Liver (tissue), 9 donors: ENCODE results near the gene ALG8. TPM values are rescaled to one million over a fixed set of nuclear protein-coding genes. Genes with fewer than 3 reads are reported as not detected.

Source experiments
- DNase-seq: peaks from one replicate; pipeline ENCODE4 v3.0.0-alpha.2; 2017; ENCODE audit warnings: low spot score
- H3K27ac ChIP-seq, 2 donors: one replicate each; pipeline ENCODE4 v1.7.0; 2013; ENCODE audit warnings: inconsistent platforms in 2 of 2, low read length in 2 of 2, control low read depth in 1 of 2, low read depth in 1 of 2, mild to moderate bottlenecking in 1 of 2
- H3K27me3 ChIP-seq, 4 donors: one replicate each; pipeline versions ENCODE4 v1.6.1 to v1.7.0; 2013; ENCODE audit warnings: low read length in 3 of 4, inconsistent platforms in 1 of 4, mild to moderate bottlenecking in 1 of 4, moderate library complexity in 1 of 4; ENCODE audit not compliant: control insufficient read depth in 4 of 4, insufficient read depth in 4 of 4
- H3K36me3 ChIP-seq, 4 donors: one replicate each; pipeline versions ENCODE4 v1.6.1 to v1.7.0; 2013; ENCODE audit warnings: low read length in 3 of 4, mild to moderate bottlenecking in 3 of 4, low read depth in 1 of 4, moderate library complexity in 1 of 4; ENCODE audit not compliant: control insufficient read depth in 4 of 4, insufficient read depth in 3 of 4
- H3K4me1 ChIP-seq, 4 donors: one replicate each; pipeline versions ENCODE4 v1.6.1 to v1.7.0; 2013; ENCODE audit warnings: low read length in 3 of 4, mild to moderate bottlenecking in 3 of 4, moderate library complexity in 1 of 4; ENCODE audit not compliant: control insufficient read depth in 4 of 4, insufficient read depth in 4 of 4
- H3K4me3 ChIP-seq, 3 donors: one replicate each; pipeline versions ENCODE4 v1.6.1 to v1.7.0; 2013; ENCODE audit warnings: low read length in 3 of 3, control low read depth in 1 of 3, low read depth in 1 of 3, mild to moderate bottlenecking in 1 of 3
- H3K9ac ChIP-seq, 2 donors: one replicate each; pipeline ENCODE4 v1.7.0; 2013; ENCODE audit warnings: low read length in 2 of 2, mild to moderate bottlenecking in 2 of 2, moderate library complexity in 2 of 2, control low read depth in 1 of 2, low read depth in 1 of 2
- H3K9me3 ChIP-seq, 4 donors: one replicate each; pipeline versions ENCODE4 v1.6.1 to v1.7.0; 2013; ENCODE audit warnings: low read length in 3 of 4; ENCODE audit not compliant: control insufficient read depth in 4 of 4
- ATF3 ChIP-seq: IDR thresholded peaks from 2 replicates; pipeline ENCODE4 v1.6.1; 2016; ENCODE audit warnings: antibody characterized with exemption
- EGR1 ChIP-seq, 2 donors: IDR thresholded peaks; 2 replicates each; pipeline ENCODE4 v1.6.1; 2016 to 2018; ENCODE audit warnings: antibody characterized with exemption in 2 of 2, low read depth in 2 of 2
- FOXA1 ChIP-seq: IDR thresholded peaks from 2 replicates; pipeline ENCODE4 v1.6.1; 2016; ENCODE audit warnings: antibody characterized with exemption
- FOXA2 ChIP-seq: IDR thresholded peaks from 2 replicates; pipeline ENCODE4 v1.6.1; 2016; ENCODE audit warnings: antibody characterized with exemption
- GABPA ChIP-seq, 2 donors: IDR thresholded peaks in 1 of 2; conservative IDR thresholded peaks in 1 of 2; 2 replicates each; pipeline ENCODE4 v1.6.1; 2016; ENCODE audit warnings: antibody characterized with exemption in 2 of 2, mild to moderate bottlenecking in 1 of 2, moderate library complexity in 1 of 2
- HNF4A ChIP-seq, 2 donors: conservative IDR thresholded peaks; 2 replicates each; pipeline ENCODE4 v1.6.1; 2016; ENCODE audit warnings: antibody characterized with exemption in 2 of 2, mild to moderate bottlenecking in 2 of 2
- JUND ChIP-seq, 2 donors: IDR thresholded peaks; 2 replicates each; pipeline ENCODE4 v1.6.1; 2016; ENCODE audit warnings: antibody characterized with exemption in 2 of 2
- MAX ChIP-seq: IDR thresholded peaks from 2 replicates; pipeline ENCODE4 v1.6.1; 2016; ENCODE audit warnings: antibody characterized with exemption
- RAD21 ChIP-seq, 2 donors: IDR thresholded peaks; 2 replicates each; pipeline ENCODE4 v1.6.1; 2016; ENCODE audit warnings: antibody characterized with exemption in 2 of 2, mild to moderate bottlenecking in 2 of 2
- SP1 ChIP-seq: IDR thresholded peaks from 2 replicates; pipeline ENCODE4 v1.6.1; 2018; ENCODE audit warnings: antibody characterized with exemption, mild to moderate bottlenecking
- TAF1 ChIP-seq: conservative IDR thresholded peaks from 2 replicates; pipeline ENCODE4 v1.6.1; 2016; ENCODE audit warnings: antibody characterized with exemption, mild to moderate bottlenecking
- YY1 ChIP-seq: IDR thresholded peaks from 2 replicates; pipeline ENCODE4 v1.6.1; 2016; ENCODE audit warnings: antibody characterized with exemption, mild to moderate bottlenecking
- ZBTB33 ChIP-seq: IDR thresholded peaks from 2 replicates; pipeline ENCODE4 v1.6.1; 2016; ENCODE audit warnings: antibody characterized with exemption
- WGBS: extraction: QIAGEN DNeasy Blood & Tissue Kit; methylation state at CpG from one replicate; pipeline ENCODE4 v1.1.7; 2013; 5-methylcytosine and 5-hydroxymethylcytosine counted together
- polyA plus RNA-seq, 2 donors: library from polyadenylated mRNA; stranded (reverse) in 1 of 2; unstranded in 1 of 2; fragments of 200-250 nt in 1 of 2; fragments of >200 nt in 1 of 2; fragmentation: Nextera tagmentation in 1 of 2; extraction: Ambion mirVana in 1 of 2; gene quantifications; one replicate each; pipeline versions ENCODE4 v1.2.1 to v1.2.3, GENCODE V29; 2013 to 2015
- total RNA-seq, 2 donors: library from RNA; depleted of rRNA; stranded (reverse); fragments of >200 nt; gene quantifications; one replicate each; pipeline ENCODE4 v1.2.3, GENCODE V29; 2014
- TF ChIP-seq, protein P1 (sequence below): IDR thresholded peaks from 2 replicates; pipeline ENCODE4 v1.6.1; 2016; ENCODE audit warnings: antibody characterized with exemption, mild to moderate bottlenecking
- donor health status: healthy.
- donor health status: healthy.
- donor health status: healthy.
- donor health status: healthy.
- donor health status: healthy.

ALG8 gene
- total and polyA plus RNA-seq, 4 donors = 29.4 to 46.0 (median 38.0) TPM

- H3K9me3 ChIP-seq = no peaks in the 10 kb centered on the region
- no peaks in the 10 kb centered on the region for H3K36me3 ChIP-seq
- H3K4me1 ChIP-seq = peaks cover 9 to 26% (median 15%) of the 10 kb centered on the region in 4 donors
- H3K27me3 ChIP-seq = no peaks in the 10 kb centered on the region
- TF ChIP-seq SP1 = no peak
- TF ChIP-seq JUND (IDR thresholded peaks at IDR 0.05) = no peak
- TF ChIP-seq TAF1 = no peak
- TF ChIP-seq YY1 = no peak
- no peak for TF ChIP-seq ATF3
- TF ChIP-seq, protein P1, sequence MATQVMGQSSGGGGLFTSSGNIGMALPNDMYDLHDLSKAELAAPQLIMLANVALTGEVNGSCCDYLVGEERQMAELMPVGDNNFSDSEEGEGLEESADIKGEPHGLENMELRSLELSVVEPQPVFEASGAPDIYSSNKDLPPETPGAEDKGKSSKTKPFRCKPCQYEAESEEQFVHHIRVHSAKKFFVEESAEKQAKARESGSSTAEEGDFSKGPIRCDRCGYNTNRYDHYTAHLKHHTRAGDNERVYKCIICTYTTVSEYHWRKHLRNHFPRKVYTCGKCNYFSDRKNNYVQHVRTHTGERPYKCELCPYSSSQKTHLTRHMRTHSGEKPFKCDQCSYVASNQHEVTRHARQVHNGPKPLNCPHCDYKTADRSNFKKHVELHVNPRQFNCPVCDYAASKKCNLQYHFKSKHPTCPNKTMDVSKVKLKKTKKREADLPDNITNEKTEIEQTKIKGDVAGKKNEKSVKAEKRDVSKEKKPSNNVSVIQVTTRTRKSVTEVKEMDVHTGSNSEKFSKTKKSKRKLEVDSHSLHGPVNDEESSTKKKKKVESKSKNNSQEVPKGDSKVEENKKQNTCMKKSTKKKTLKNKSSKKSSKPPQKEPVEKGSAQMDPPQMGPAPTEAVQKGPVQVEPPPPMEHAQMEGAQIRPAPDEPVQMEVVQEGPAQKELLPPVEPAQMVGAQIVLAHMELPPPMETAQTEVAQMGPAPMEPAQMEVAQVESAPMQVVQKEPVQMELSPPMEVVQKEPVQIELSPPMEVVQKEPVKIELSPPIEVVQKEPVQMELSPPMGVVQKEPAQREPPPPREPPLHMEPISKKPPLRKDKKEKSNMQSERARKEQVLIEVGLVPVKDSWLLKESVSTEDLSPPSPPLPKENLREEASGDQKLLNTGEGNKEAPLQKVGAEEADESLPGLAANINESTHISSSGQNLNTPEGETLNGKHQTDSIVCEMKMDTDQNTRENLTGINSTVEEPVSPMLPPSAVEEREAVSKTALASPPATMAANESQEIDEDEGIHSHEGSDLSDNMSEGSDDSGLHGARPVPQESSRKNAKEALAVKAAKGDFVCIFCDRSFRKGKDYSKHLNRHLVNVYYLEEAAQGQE = no peak
- no peak for TF ChIP-seq HNF4A (conservative IDR thresholded peaks at IDR 0.05)
- no peak for TF ChIP-seq MAX
- no peak for TF ChIP-seq ZBTB33
- no peak for TF ChIP-seq EGR1 (IDR thresholded peaks at IDR 0.05; ENCODE audit: low read depth in 2 of 2)
- TF ChIP-seq FOXA2 = no peak
- no peak for TF ChIP-seq GABPA (IDR thresholded peaks at IDR 0.05 in 1 of 2, conservative IDR thresholded peaks at IDR 0.05 in 1 of 2)
- TF ChIP-seq FOXA1 = no peak
- TF ChIP-seq RAD21 (IDR thresholded peaks at IDR 0.05) = no peak
- WGBS = 92% methylated on average over 8 of the region's 8 CpGs
- no peak overlapping the region for H3K4me3 ChIP-seq
- DNase-seq = no peak
- no peak overlapping the region for H3K27ac ChIP-seq
- H3K9ac ChIP-seq = no peak overlapping the region
Measured at GRCh38 chr11:78082146-78082545, 57.3 kb downstream of the ALG8 start.

DNA sequence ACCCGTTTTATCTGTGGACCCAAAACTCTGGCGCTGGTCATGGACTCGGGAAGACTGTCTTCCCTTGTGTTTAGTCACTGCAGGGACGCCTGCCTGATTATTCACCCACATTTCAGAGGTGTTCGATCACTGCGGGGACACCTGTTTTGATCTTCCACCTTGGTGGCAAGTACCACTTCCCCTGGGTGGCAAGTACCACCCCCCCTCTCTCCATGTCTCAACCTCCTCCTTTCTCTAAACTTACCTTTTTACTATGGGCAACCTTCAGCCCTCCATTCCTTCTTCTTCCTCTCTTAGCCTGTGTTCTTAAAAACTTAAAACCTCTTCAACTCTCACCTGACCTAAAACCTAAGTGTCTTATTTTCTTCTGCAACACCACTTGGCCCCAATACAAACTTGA is 57.8 kb downstream of the ALG8 start:
- Histone ChIP-seq H3K27ac (no peak overlapping the region), H3K9me3 (no peaks in the 10 kb centered on the region), H3K4me1 (peaks cover 9 to 31% (median 19%) of the 10 kb centered on the region in 4 donors), H3K4me3 (no peak overlapping the region), H3K27me3 (no peaks in the 10 kb centered on the region), H3K36me3 (no peaks in the 10 kb centered on the region), H3K9ac (no peak overlapping the region)
- WGBS = 88% methylated on average over 6 of the region's 6 CpGs
- TF ChIP-seq JUND (IDR thresholded peaks at IDR 0.05) = no peak
- no peak for DNase-seq
